Measurements from ENCODE around the gene SLX4IP.
A peak's percentile ranks its signal among the peaks of the same experiment; 100 is the strongest.

Gene SLX4IP

DNA sequence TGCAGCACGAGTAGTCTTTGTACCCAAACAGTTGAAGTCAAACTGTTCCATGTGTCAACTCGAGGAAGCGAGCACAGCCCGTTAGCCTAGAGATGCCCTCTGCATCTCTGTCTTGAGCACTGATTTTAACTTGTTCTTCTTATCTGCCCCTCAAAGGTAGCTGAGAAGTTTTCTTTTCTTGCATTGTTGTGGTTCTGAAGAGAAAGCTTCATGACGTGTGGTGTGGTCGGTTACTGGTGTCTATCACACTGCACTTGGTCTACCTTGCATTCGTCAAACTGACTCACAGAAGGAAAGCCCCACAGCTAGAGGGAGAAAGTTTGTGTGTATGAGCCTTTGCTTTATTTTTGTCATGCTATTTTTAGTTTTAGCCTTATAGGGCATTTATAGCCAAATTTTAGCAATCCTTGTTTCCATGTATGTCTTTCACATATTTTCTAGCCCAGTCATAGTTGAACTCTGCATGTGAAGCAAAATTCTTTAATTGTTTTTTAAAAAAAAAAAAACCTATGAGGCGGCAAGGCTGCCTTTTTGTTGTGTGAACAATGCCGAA is 123.6 kb downstream of the SLX4IP start:
- Histone ChIP-seq H3K27me3 (ENCODE audit: insufficient read depth, low read depth) (no peaks in the 10 kb centered on the region), H3K9ac (no peak overlapping the region), H3K36me3 (ENCODE audit: insufficient read depth) (no peaks in the 10 kb centered on the region), H3K79me2 (ENCODE audit: insufficient read depth, low read depth) (no peaks in the 10 kb centered on the region), H3K27ac (no peak overlapping the region), H3K4me2 (peak overlapping the region; percentile 60), H4K20me1 (ENCODE audit: insufficient read depth) (no peaks in the 10 kb centered on the region), H3K4me1 (ENCODE audit: low read depth, poor library complexity, severe bottlenecking) (peaks cover 18% of the 10 kb centered on the region), H3K4me3 (IDR thresholded peaks at IDR 0.05; ENCODE audit: insufficient read depth, low read depth, low read length) (no peak overlapping the region), H2AFZ (ENCODE audit: low read depth) (no peak overlapping the region)
- TF ChIP-seq, protein P1, sequence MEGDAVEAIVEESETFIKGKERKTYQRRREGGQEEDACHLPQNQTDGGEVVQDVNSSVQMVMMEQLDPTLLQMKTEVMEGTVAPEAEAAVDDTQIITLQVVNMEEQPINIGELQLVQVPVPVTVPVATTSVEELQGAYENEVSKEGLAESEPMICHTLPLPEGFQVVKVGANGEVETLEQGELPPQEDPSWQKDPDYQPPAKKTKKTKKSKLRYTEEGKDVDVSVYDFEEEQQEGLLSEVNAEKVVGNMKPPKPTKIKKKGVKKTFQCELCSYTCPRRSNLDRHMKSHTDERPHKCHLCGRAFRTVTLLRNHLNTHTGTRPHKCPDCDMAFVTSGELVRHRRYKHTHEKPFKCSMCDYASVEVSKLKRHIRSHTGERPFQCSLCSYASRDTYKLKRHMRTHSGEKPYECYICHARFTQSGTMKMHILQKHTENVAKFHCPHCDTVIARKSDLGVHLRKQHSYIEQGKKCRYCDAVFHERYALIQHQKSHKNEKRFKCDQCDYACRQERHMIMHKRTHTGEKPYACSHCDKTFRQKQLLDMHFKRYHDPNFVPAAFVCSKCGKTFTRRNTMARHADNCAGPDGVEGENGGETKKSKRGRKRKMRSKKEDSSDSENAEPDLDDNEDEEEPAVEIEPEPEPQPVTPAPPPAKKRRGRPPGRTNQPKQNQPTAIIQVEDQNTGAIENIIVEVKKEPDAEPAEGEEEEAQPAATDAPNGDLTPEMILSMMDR (conservative IDR thresholded peaks at IDR 0.05; ENCODE audit: low read depth, low read length) = no peak

DNA sequence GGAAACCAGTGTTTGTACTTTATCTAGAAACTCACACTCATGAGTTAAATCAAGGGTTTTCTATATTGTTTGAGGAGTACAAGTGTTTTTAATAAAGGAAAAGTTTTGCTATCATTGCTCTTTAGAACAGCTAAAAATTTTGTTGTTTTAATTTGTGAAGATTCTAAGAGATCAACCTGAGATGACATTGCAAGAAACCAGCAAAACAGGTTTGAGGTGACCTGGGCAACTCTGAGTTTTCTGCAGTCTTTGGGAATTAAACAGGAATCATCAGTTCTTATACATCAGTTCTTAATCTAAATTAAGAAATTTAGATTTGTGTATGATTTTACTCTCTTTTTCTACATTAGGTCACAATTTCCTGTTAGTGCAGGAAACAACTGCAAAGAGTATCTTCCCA is 124.2 kb downstream of the SLX4IP start:
- Histone ChIP-seq H4K20me1 (ENCODE audit: insufficient read depth) (no peaks in the 10 kb centered on the region), H3K27ac (no peak overlapping the region), H3K27me3 (ENCODE audit: insufficient read depth, low read depth) (no peaks in the 10 kb centered on the region), H3K4me2 (0 out of 2 replicates have a peak overlapping the region, but pooled peaks have one; percentile 60), H3K79me2 (ENCODE audit: insufficient read depth, low read depth) (no peaks in the 10 kb centered on the region), H3K4me1 (ENCODE audit: low read depth, poor library complexity, severe bottlenecking) (peaks cover 24% of the 10 kb centered on the region), H3K36me3 (ENCODE audit: insufficient read depth) (no peaks in the 10 kb centered on the region), H3K9ac (no peak overlapping the region), H2AFZ (ENCODE audit: low read depth) (no peak overlapping the region), H3K4me3 (IDR thresholded peaks at IDR 0.05; ENCODE audit: insufficient read depth, low read depth, low read length) (no peak overlapping the region)
- TF ChIP-seq, protein P1 (conservative IDR thresholded peaks at IDR 0.05; ENCODE audit: low read depth, low read length) = no peak

DNA sequence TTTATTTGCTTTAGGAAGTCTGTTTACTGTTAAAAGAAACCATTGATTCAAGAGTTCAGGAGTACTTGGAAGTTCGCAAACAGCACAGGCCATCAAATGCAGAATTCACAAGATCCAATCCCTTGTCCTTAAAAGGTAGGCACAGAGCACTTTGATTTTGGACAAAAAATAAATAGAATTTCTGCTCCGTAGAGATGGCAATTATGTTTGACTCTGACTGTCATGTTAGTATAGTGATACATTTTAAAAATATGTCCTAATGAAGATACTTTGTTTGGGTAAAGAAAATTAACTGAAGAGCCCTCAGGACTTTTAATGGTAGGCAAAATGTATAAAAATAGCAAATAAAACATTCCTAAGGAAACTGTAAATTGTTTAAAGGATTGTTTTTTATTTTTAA is 125.6 kb downstream of the SLX4IP start:
- Histone ChIP-seq H3K27ac (no peak overlapping the region), H3K27me3 (ENCODE audit: insufficient read depth, low read depth) (no peaks in the 10 kb centered on the region), H3K79me2 (ENCODE audit: insufficient read depth, low read depth) (no peaks in the 10 kb centered on the region), H2AFZ (ENCODE audit: low read depth) (no peak overlapping the region), H3K4me1 (ENCODE audit: low read depth, poor library complexity, severe bottlenecking) (peaks cover 34% of the 10 kb centered on the region), H3K9ac (no peak overlapping the region), H3K4me2 (no peak overlapping the region), H3K36me3 (ENCODE audit: insufficient read depth) (no peaks in the 10 kb centered on the region), H4K20me1 (ENCODE audit: insufficient read depth) (no peaks in the 10 kb centered on the region), H3K4me3 (IDR thresholded peaks at IDR 0.05; ENCODE audit: insufficient read depth, low read depth, low read length) (no peak overlapping the region)
- TF ChIP-seq, protein P1 (conservative IDR thresholded peaks at IDR 0.05; ENCODE audit: low read depth, low read length) = no peak

DNA sequence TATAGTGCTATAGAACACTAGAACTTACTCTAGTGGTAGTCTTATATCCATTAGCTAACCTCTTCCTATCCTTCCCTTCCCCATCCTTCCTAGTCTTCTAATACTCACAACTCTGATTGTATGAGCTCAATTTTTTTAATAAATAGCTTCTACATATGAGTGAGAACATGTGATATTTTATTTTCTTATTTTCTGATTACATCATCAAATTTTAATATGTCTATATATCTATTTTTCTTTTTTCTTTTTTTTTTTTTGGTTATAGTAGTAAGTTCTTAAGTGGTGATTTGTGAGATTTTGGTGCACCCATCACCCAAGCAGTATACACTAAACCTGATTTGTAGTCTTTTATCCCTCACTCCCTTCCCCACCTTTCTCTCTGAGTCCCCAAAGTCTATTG is 126.2 kb downstream of the SLX4IP start:
- H3K36me3 ChIP-seq (ENCODE audit: insufficient read depth) = no peaks in the 10 kb centered on the region
- H3K27me3 ChIP-seq (ENCODE audit: insufficient read depth, low read depth) = no peaks in the 10 kb centered on the region
- H3K4me3 ChIP-seq (IDR thresholded peaks at IDR 0.05; ENCODE audit: insufficient read depth, low read depth, low read length) = no peak overlapping the region
- no peak overlapping the region for H3K27ac ChIP-seq
- H3K79me2 ChIP-seq (ENCODE audit: insufficient read depth, low read depth) = no peaks in the 10 kb centered on the region
- TF ChIP-seq, protein P1 (conservative IDR thresholded peaks at IDR 0.05; ENCODE audit: low read depth, low read length) = no peak
- no peak overlapping the region for H2AFZ ChIP-seq (ENCODE audit: low read depth)
- H3K4me2 ChIP-seq = no peak overlapping the region
- peaks cover 34% of the 10 kb centered on the region for H3K4me1 ChIP-seq (ENCODE audit: low read depth, poor library complexity, severe bottlenecking)
- H4K20me1 ChIP-seq (ENCODE audit: insufficient read depth) = no peaks in the 10 kb centered on the region
- no peak overlapping the region for H3K9ac ChIP-seq

Measured in KMS-11 (cell line).